NB4 (cell line): Measurements from ENCODE around the gene FLNB.

ENCODE experiments used
- TF ChIP-seq, protein P1 (sequence below): IDR thresholded peaks from one replicate; pipeline ENCODE4 v1.5.1; 2012; ENCODE audit warnings: low read depth, low read length
- TF ChIP-seq, protein P2 (sequence below): IDR thresholded peaks from 2 replicates; pipeline ENCODE4 v1.6.1; 2011; ENCODE audit warnings: low read depth, low read length

DNA sequence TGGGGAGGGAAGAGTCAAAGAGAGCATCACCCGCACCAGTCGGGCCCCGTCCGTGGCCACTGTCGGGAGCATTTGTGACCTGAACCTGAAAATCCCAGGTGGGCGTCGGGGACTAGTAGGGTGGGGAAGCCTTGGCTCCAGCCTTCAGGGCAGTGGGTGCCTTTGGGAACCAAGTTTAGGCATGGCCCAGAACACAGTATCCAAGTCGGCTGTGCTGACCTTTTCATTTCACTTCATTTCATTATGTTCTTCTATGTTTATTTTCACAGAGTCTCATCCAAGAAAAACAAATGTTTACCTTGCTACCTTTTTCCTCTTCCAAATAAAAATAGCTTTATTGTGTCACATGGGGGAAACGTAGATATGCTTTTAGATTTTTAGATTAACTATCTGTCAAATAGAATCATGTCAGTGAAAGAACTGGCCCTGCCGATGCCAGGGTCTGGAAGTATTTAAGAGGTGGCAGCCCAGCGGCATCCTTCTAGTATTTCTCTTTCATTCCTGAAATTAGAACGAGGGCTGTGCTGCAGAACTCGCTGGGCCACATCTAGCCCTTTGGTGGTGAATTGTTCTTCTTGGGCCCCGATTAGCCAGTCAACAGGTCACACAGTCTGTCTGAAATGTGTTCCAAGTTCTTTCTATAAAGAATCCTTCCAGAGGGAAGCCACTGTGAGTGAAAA lies 142.0 kb downstream of the FLNB start:
- TF ChIP-seq, protein P1, sequence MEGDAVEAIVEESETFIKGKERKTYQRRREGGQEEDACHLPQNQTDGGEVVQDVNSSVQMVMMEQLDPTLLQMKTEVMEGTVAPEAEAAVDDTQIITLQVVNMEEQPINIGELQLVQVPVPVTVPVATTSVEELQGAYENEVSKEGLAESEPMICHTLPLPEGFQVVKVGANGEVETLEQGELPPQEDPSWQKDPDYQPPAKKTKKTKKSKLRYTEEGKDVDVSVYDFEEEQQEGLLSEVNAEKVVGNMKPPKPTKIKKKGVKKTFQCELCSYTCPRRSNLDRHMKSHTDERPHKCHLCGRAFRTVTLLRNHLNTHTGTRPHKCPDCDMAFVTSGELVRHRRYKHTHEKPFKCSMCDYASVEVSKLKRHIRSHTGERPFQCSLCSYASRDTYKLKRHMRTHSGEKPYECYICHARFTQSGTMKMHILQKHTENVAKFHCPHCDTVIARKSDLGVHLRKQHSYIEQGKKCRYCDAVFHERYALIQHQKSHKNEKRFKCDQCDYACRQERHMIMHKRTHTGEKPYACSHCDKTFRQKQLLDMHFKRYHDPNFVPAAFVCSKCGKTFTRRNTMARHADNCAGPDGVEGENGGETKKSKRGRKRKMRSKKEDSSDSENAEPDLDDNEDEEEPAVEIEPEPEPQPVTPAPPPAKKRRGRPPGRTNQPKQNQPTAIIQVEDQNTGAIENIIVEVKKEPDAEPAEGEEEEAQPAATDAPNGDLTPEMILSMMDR, result no peak
- TF ChIP-seq, protein P2, sequence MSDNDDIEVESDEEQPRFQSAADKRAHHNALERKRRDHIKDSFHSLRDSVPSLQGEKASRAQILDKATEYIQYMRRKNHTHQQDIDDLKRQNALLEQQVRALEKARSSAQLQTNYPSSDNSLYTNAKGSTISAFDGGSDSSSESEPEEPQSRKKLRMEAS, result no peak
